Effector memory CD4-positive, alpha-beta T cell (primary cell): Measurements from ENCODE around the gene MRPS16.
A peak's percentile ranks its signal among the peaks of the same experiment; 100 is the strongest.

ENCODE experiments used
- DNase-seq, 3 donors: peaks; one replicate each; pipeline ENCODE4 v3.0.0-alpha.2; 2020
- H3K27ac ChIP-seq: 2 replicates; pipeline ENCODE4 v1.7.0; 2013; ENCODE audit warnings: mild to moderate bottlenecking, low read length, moderate library complexity; ENCODE audit not compliant: insufficient read depth, poor library complexity, severe bottlenecking
- H3K27me3 ChIP-seq: replicated peaks from 2 replicates; pipeline ENCODE4 v1.7.0; 2013; ENCODE audit warnings: mild to moderate bottlenecking, low read length; ENCODE audit not compliant: insufficient read depth, control insufficient read depth, poor library complexity, severe bottlenecking
- H3K36me3 ChIP-seq: 2 replicates; pipeline ENCODE4 v1.7.0; 2013; ENCODE audit warnings: mild to moderate bottlenecking, low read length, moderate library complexity; ENCODE audit not compliant: control insufficient read depth, insufficient read depth
- H3K4me1 ChIP-seq: 2 replicates; pipeline ENCODE4 v1.7.0; 2013; ENCODE audit warnings: low read length, mild to moderate bottlenecking; ENCODE audit not compliant: control insufficient read depth, insufficient read depth, poor library complexity, severe bottlenecking
- H3K4me3 ChIP-seq: 2 replicates; pipeline ENCODE4 v1.7.0; 2013; ENCODE audit warnings: low read length, low read depth, mild to moderate bottlenecking; ENCODE audit not compliant: insufficient read depth, poor library complexity, severe bottlenecking
- H3K9me3 ChIP-seq: 2 replicates; pipeline ENCODE4 v1.7.0; 2013; ENCODE audit warnings: mild to moderate bottlenecking, low read length, moderate library complexity; ENCODE audit not compliant: control insufficient read depth
- total RNA-seq, 3 donors: gene quantifications; one replicate each; lab custom pipeline; 2026; lab: John Stamatoyannopoulos, UW

Gene MRPS16
- 32.4 to 38.6 (median 35.6) reads per million in 3 donors for total RNA-seq

DNA sequence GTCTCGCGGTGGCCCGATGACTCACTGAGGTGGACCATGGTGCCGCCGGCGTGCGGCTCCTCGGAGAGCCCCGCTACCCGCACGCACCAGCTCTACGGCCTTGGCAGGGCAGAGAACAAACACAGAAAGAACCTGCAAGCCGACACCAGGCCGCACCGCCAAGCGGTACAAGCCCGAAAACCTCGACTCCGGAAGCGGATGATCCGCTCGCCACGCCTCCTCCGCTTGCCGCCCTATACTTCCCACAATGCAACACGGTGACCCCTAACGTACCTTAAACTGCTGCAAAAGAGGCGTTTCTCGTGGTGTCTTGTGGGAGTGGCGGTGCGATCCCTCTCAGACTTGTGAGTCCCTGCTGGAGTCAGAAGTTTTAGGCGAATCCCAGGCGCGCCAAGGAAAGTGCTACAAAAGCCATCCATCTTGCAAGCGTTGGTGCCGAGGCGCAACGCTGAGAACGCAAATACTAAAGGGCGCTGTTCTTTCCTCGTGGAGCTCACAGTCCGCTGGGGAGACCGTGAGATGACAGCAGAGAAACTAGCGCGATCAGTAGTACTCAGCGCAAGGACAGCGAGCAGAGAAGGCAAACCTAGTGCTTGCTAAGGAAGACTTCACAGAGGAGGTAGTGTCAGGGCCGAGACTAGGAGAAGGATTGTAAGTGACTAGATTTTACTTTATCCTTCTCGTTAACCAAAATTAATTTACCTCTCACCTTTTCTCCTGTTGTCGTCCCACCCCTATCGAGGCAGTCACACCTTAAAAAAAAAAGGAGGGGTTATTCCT is at the start of gene MRPS16:
Gene MRPS16, minus strand, starts transcription at position 200 of the 780 bp plus-strand sequence. Its CDS starts 162 bp downstream, at position 38.
- DNase-seq = peak; percentile 86 to 92 (median 91)

DNA sequence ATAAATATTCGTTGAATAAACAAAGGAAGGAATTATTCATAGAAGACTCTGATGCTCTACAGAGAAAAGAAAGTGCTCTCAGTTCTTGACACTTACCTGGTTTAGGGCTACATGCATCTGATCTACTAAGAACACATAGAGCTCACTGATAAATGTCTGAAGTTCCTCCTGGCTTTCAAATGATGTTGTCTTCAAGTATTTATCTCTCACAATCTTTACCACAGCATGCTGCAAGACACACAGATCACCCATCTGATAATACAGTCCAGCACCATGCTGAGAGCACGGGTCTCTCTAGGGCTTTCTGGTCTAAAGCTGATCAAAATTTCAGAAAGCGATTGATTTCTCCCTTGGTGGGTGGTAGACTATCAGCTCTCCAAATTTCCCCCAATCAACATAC is 44.5 kb upstream of the MRPS16 start:
- H3K9me3 ChIP-seq = no peaks in the 10 kb centered on the region
- H3K27ac ChIP-seq = no peak overlapping the region
- H3K27me3 ChIP-seq = no peaks in the 10 kb centered on the region
- no peaks in the 10 kb centered on the region for H3K36me3 ChIP-seq
- DNase-seq = no peak
- no peak overlapping the region for H3K4me3 ChIP-seq
- no peaks in the 10 kb centered on the region for H3K4me1 ChIP-seq

More for the DNA sequence above, at the start of gene MRPS16:
- peaks cover 9% of the 10 kb centered on the region for H3K4me1 ChIP-seq
- peaks cover 4% of the 10 kb centered on the region for H3K36me3 ChIP-seq
- H3K9me3 ChIP-seq = no peaks in the 10 kb centered on the region
- no peaks in the 10 kb centered on the region for H3K27me3 ChIP-seq
- H3K27ac ChIP-seq = peak within 1 kb of the TSS; percentile 85
- peak within 1 kb of the TSS; percentile 97 for H3K4me3 ChIP-seq

DNA sequence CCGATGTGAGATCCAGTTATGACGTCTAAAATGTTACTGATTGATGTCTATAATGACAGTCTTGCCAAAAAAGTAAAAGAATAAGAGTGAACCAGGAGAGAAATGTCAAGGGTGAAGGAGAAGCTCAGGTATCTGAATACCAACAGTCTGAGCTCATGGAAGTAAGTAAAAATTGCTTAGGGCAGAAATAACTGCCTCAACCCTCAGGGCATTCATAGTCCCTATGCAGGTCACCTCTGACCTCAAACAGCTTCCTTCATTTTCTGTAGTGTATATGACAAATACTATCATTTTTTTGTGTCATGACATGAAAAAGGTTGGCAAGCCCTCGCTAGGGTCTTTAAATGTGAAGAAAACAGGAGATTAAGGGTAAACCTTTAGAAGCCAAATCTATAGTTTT is 41.0 kb upstream of the MRPS16 start:
- no peak overlapping the region for H3K4me3 ChIP-seq
- DNase-seq = no peak
- no peaks in the 10 kb centered on the region for H3K9me3 ChIP-seq
- H3K36me3 ChIP-seq = no peaks in the 10 kb centered on the region
- no peaks in the 10 kb centered on the region for H3K27me3 ChIP-seq
- no peaks in the 10 kb centered on the region for H3K4me1 ChIP-seq
- no peak overlapping the region for H3K27ac ChIP-seq

DNA sequence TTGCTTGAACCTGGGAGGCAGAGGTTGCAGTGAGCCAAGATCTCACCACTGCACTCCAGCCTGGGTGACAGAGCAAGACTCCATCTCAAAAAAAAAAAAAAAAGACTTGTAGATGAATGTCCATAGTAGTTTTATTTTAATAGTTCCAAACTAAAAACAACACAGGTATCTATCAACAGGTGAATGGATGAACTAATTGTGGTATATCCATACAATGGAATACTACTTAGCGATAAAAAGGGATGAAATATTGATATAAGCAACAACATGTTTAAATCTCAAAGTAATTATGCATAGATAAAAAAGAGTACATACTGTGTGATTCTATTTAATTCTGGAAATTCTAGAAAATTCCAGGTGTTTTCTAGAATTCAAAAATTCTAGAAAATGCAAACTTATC is 37.5 kb upstream of the MRPS16 start:
- no peaks in the 10 kb centered on the region for H3K36me3 ChIP-seq
- H3K9me3 ChIP-seq = no peaks in the 10 kb centered on the region
- no peaks in the 10 kb centered on the region for H3K4me1 ChIP-seq
- no peak overlapping the region for H3K4me3 ChIP-seq
- no peak overlapping the region for H3K27ac ChIP-seq
- DNase-seq = no peak
- H3K27me3 ChIP-seq = no peaks in the 10 kb centered on the region

DNA sequence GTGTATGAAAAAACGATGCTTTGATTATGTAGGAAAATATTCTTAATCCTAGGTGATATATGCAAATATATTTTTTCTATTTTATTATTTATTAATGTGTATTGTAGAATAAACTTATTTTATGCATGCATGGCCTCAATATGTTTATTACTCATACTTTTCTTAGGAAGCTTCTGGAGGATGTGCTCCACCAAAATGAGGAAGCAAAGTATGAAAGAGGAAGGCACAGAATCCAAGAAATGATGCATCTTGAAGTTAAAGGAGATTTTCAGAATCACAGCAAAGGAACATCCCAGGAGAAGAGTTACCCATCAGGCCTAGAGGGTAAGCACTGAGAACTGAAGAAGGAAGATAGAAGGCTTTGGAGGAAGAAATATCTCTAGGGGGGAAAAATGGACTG is 35.0 kb upstream of the MRPS16 start:
- no peaks in the 10 kb centered on the region for H3K36me3 ChIP-seq
- no peaks in the 10 kb centered on the region for H3K9me3 ChIP-seq
- H3K4me3 ChIP-seq = no peak overlapping the region
- no peak overlapping the region for H3K27ac ChIP-seq
- H3K4me1 ChIP-seq = no peaks in the 10 kb centered on the region
- no peak for DNase-seq
- H3K27me3 ChIP-seq = no peaks in the 10 kb centered on the region

DNA sequence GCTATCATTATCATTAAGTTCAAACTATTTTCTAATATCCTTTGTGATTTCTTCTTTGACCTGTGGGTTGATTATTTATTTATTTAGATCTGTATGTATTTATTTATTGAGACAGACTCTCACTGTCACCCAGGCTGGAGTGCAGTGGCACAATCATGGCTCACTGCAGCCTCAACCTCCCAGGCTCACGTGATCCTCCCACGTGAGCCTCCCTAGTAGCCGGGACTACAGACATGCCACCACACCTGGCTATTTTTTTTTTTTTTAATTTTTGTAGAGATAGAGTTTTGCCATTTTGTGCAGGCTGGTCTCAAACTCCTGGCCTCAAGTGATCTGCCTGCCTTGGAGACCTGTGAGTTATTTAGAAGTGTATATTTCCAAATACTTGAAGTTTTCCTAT is 28.7 kb upstream of the MRPS16 start:
- H3K36me3 ChIP-seq = no peaks in the 10 kb centered on the region
- H3K27ac ChIP-seq = no peak overlapping the region
- no peaks in the 10 kb centered on the region for H3K27me3 ChIP-seq
- DNase-seq = no peak
- no peak overlapping the region for H3K4me3 ChIP-seq
- no peaks in the 10 kb centered on the region for H3K9me3 ChIP-seq
- no peaks in the 10 kb centered on the region for H3K4me1 ChIP-seq

DNA sequence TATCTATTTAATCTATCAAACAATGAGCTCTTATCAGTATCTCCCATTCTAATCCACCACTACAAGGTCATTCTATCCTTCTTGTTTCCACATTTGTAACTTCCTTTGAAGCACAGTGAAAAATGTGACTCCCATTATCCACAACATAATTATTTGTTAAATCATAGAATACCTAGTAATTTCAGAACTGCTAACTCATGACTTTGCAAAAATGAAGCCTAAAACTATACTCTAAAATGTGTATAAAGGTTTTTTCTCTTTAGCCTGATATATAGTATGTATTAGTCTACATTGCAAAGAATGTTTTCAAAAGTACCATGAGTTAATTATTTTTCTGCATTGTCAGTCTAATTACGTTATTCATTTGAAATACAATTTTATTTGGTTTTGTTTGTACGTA is 12.0 kb upstream of the MRPS16 start:
- H3K9me3 ChIP-seq = no peaks in the 10 kb centered on the region
- H3K36me3 ChIP-seq = no peaks in the 10 kb centered on the region
- H3K4me3 ChIP-seq = no peak overlapping the region
- no peaks in the 10 kb centered on the region for H3K4me1 ChIP-seq
- no peak overlapping the region for H3K27ac ChIP-seq
- H3K27me3 ChIP-seq = no peaks in the 10 kb centered on the region
- no peak for DNase-seq

DNA sequence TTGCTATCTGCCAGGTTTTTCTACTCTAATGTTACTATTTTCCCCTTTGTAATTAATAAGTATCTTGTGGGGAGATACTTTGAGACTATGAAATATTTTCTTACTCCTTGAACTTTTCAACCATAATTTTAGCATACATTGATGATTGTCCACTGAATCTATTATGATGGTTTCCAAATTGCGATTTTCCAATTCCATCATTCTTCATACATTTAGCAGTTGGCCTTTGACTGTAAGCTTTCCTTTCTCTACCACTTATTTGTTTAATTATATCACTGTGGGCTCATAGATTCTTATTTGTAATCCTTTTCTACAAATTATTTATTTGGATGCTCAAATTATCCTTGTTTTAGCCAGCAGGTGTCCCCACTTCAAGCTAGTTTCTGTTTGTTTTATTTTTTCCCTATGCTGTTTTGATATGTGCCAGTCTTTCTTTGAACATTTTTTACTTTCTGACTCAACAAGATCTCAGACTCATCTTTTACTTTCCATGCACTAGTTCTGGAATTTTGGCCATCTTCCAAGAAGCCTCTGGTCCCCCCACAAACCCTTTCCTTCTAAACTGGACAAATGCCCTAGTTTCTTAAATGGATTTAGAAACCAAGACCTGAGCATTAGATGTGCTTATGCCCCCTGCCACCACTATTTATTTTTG is 11.4 kb upstream of the MRPS16 start:
- H3K27ac ChIP-seq = no peak overlapping the region
- no peaks in the 10 kb centered on the region for H3K4me1 ChIP-seq
- DNase-seq = no peak
- no peaks in the 10 kb centered on the region for H3K9me3 ChIP-seq
- H3K4me3 ChIP-seq = no peak overlapping the region
- H3K36me3 ChIP-seq = no peaks in the 10 kb centered on the region
- H3K27me3 ChIP-seq = no peaks in the 10 kb centered on the region

DNA sequence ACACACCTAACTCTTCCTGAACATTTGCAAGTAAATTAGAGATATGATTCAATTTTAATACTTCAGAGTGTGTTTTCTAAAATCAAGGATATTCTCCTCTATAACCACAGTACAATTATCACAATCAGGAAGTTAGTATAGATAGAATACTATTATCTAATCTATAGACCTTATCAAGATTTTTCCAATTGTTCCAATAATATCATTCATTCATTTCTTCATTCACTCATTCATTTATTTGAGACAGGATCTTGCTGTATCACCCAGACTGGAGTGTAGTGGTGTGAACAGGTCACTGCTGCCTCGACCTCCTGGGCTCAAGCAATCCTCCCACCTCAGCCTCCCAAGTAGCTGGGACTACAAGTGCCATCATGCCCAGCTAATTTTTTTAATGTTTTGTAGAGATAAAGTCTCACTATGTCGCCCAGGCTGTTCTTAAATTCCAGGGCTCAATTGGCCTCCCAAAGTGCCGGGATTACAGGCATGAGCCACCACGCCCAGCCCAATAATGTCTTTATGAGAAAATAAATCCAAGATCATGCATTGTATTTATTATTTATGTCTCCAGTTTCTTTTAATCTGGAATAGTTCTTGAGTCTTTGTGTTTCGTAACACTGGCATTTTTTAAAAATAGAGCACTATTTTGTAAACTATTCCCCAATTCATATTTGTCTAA is 10.6 kb upstream of the MRPS16 start:
- no peaks in the 10 kb centered on the region for H3K4me1 ChIP-seq
- no peak overlapping the region for H3K4me3 ChIP-seq
- H3K9me3 ChIP-seq = no peaks in the 10 kb centered on the region
- H3K27me3 ChIP-seq = no peaks in the 10 kb centered on the region
- DNase-seq = no peak
- no peak overlapping the region for H3K27ac ChIP-seq
- no peaks in the 10 kb centered on the region for H3K36me3 ChIP-seq
